ENCODE data around the gene SH3BP4.

SH3BP4 gene

DNA sequence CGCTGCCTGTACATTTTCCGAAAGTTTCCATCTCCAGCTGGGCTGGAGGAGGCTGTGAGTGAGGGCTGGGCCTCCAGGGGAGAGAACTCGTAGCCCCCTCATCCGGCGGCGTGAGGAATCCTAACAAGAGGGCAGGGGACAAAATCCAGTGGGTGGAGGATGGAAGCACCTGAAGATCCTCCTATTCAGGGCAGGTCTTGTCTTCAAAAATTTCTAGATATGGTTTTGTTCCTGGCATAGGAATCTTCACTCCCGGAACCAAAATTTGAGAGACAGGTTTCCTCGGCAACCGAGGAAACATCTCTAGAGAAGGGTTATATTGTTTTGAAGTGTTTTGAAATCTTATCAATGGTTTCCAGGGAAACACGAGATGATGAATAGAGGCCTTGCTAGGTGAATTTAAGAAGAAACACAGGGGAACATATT is 136.7 kb downstream of the SH3BP4 start:
- ATAC-seq = no peak

DNA sequence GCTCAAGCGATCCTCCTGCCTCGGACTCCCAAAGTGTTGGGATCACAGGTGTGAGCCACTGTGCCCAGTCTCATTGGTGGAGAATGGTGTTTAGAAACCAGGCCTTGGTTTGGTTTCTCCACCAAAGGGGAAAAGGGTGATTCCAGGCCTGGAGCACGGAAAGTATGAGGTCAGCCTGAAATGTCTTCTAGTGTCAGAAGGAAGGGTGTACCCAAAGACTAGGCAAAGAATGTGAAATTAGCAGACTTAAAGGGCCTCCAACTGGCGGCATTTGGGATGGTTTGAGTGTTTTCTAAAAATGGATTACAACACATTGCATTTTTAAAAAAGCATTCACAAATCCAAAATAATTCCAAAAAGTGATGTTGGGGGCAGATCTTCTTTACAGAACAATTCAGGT is 139.6 kb downstream of the SH3BP4 start:
- no peak for ATAC-seq
- DNase-seq = no peak

More for the DNA sequence above, 136.7 kb downstream of the SH3BP4 start:
- no peak for DNase-seq

DNA sequence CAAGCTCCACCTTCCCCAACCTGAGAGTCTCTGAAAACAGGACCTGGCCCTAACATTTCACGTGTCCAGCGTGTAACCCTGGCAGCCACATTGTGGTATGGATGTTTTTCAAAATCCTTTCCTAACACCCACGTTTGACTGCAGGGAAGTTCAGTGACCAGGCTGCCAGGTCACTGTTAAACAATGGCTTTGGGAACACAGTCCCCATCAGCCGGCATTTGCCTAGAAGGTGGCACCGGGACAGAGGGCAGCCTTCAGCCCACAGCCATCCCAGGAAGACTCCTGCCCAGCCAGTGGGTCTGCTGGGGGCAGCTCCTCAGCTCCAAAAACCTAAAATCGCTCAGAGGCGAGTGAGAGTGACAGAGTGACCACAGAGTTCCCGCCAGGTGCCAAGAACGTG is 140.2 kb downstream of the SH3BP4 start:
- DNase-seq (no peak), ATAC-seq (no peak)

DNA sequence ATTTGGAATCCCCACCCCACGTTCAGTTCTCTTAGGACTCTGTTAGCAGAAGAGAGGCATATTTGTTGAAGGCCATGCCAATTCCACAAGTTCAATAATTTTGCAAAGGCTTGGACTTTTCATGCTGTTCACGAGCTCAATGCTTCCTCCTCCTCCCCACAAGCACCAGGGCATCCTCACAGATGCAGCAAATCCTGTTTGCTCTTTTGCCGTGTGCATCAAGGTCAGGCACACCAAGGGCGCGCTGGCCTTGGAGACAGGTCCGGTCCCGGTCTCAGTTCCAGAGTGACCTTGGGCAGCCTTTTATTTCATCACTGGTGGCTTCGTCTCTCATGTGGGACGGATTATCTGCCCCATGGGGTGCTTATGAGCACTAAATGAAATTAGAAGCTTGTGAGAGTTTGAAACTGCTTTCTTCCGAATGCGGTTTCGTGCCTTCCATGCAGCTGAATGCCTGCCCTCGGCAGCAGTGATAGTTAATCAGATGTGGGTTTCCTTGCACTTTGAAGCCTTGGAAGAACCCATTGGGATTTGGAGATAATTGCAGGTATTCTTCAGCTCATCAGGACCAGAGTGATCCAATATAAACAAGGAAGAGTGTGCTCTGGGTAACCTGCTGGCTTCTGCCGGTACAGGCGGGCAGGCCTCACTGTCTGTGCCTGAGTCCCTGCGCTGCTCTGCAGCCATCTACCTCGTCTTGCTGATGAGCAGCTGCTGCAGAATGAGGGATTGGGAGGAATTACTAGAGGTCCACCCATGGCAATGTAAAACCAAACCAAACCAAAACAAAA is 140.8 kb downstream of the SH3BP4 start:
- no peak for DNase-seq
- ATAC-seq = no peak

DNA sequence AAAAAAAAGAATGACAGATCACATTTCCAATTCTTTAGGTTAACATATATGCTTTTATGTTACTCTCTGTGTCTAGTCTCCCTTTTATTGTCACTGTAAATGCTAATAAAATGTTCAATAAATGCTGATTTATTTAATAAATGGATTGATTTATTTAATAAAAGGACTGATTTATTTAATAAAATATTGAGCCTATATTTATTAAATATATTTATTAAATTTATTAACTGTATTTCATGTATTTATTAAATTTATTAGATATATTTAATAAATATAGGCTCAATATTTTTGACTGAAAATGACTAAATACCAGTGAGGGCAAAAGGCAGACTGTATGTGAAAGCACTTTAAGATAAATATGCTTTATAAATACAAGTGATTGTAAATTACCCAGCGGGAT is 142.6 kb downstream of the SH3BP4 start:
- ATAC-seq = no peak
- no peak for DNase-seq

DNA sequence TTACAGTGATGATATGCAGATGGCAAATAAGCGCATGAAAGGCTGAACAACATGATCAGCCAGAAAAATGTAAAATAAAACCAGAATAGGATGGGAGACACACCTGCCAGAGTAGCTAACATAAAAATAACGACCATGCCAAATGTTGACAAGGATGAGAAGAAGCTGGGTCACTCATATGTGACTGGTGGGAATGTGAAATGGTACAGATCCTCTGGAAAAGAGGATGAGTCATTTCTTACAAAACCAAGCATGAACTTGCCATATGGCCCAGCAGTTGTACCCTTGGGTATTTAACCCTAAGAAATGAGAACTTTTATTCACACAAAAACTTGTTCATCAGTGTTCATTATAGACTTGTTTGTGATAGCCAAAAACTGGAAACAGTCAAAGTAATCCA is 143.8 kb downstream of the SH3BP4 start:
- DNase-seq = no peak
- no peak for ATAC-seq

DNA sequence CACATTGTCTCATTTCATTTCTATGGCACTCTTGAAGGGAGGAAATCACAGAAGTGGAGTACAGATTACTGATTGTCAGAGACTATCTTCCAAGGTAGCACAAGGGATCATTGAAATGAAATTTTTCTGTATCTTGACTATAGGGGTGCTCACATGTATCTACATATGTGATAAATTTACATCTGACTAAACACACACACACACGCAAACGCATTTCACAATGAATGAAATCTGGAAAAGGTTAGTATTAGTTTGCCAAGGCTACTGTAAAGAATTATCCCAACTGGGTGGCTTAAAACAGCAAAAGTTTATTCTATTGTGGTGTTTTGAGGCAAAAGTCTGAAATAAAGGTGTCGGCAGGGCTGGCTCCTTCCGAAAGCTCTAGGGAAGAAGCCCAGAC is 144.6 kb downstream of the SH3BP4 start:
- DNase-seq (no peak), ATAC-seq (no peak)

DNA sequence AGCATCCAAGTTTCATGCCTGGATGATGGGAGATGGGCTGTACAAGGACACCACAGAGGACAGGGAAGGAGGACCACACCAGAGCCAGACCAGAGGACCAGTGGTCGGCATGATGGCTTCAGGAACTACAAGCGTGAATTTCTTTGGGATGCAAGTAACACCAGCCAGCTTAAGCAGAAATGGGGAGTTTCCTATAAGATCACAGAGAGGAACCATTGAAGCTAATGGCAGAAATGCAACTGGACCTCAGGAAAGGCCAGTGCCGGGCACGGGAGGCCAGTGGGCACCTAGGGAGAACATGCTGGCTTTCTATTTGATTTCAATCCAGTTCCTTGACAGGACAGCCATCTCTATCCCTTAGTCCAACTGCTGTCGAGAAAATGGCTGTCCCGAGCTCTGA is 145.4 kb downstream of the SH3BP4 start:
- no peak for DNase-seq
- ATAC-seq = no peak

DNA sequence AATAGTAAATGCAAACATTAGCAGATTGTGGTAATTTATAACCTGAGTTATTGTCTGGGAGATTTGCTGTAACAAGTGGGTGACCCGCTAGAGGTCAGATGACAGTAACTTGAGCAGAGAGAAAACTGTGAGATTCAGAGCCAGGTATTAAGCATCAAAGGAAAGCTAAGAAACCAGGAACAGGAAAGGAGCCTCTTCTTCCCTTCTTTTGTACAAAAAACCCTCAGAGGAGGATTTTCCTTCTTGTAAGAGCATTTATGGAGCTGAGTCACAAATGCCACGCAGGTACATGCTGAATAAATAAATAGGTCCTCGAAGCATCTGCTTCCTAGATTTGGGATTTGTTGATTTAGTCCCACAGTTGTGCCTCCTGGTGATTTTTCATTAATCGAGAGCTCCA is 146.5 kb downstream of the SH3BP4 start:
- ATAC-seq (no peak), DNase-seq (no peak)

DNA sequence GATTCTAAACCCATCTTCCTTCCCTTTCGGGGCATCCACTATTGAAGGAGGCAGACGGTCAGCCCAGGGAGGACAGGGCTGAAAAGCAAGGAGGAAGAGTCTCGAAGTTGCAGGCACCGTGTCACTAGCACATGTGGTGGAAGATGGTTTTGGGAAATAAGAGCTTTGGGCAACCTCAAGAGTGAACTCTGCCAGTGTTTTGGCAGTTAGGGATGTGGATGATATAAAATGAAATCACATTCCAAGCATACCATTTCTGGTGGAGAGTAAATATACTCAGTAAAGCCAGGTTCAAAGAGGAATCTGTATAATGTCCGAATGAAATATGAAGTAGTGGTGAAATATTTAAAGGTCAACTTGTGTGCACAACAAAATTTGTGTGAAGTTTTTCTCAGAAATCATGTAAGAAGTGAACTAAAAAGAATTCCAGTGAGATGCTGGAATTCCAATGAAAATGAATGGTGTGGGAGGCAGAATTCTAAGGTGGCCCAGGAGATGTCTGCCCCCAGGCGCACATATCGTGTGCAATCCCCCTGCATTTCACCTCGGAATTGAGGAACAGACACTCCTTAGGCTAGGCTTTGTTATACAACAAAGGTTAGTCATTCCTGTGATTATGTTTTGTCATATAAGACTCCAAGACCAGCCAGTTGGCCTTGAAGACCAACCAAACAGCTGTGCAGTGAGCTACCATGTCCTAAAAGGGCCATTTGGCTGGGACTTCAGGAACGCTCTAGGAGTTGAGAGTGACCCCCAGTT is 147.1 kb downstream of the SH3BP4 start:
- no peak for ATAC-seq
- no peak for DNase-seq

DNA sequence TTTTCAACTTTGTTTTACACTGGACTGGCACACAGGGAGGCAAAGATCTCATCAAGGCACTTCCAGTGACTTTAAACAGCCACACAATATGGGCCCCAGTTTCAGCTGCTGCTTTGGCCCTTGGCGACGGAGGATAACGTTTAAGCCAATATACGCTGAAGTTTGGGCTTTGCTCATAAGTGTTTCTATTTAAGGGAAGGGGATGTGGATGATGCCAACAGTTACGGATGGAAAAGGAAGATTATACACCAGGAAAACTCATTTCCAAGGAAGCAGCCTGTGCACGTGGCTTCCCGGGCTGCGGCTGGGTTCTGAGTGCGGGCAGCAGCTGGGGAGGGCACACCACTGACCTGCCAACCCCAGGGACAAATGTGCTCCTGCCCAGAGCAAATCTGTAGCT is 151.1 kb downstream of the SH3BP4 start:
- DNase-seq (no peak), ATAC-seq (no peak)

All from stimulated activated naive CD8-positive, alpha-beta T cell treated with anti-CD3 and anti-CD28 coated beads, Interleukin-15, Interleukin-2, amounts not matched to agents 100 U/mL and 50 U/mL, for 24 hours (primary cell).